ENCODE data around the gene CCL21. TPM values are rescaled to one million over a fixed set of nuclear protein-coding genes. Genes with fewer than 3 reads are reported as not detected.

Gene CCL21
- total and polyA plus RNA-seq, 2 of the 8 experiments (the other 6 are each of a cell fraction or from before 2014, with no cell fraction given) = not detected

DNA sequence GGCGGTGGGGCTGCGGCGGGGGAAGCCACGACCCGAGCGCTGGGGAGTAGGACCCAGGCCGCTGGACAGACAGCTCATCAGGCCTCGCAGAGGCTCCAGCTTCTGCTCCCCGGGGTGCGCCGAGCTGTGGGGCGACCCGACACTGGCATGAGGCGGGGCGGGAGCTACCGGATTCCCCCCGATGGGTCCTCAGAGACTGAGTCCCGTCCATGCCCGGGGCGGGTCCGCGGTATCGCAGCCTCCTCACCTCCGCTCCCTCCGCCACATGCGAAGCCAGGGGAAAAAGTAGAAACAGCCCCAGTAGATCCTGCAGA is 44.9 kb downstream of the CCL21 start (continued):
- no peak for TF ChIP-seq RNF2 (IDR thresholded peaks at IDR 0.05; ENCODE audit: borderline replicate concordance, low read depth, low read length, missing control alignments, poor library complexity, severe bottlenecking)
- TF ChIP-seq CBX5 (IDR thresholded peaks at IDR 0.05; ENCODE audit: low read depth, low read length) = no peak
- 0 out of 2 replicates have a peak, but pooled peaks have one; percentile 29 for TF ChIP-seq SP1 (IDR thresholded peaks at IDR 0.05; ENCODE audit: low read depth, low read length)
- TF ChIP-seq HDAC2 (IDR thresholded peaks at IDR 0.05; ENCODE audit: borderline replicate concordance in 1 of 2, low read depth in 2 of 2, low read length in 2 of 2) = no peak
- TF ChIP-seq SRF (IDR thresholded peaks at IDR 0.05; ENCODE audit: low read depth, low read length) = no peak
- peak; percentile 78; the same call in 1 of the 2 replicates for TF ChIP-seq CHD2 (IDR thresholded peaks at IDR 0.05; ENCODE audit: low read length)
- no peak for TF ChIP-seq TAF1 (IDR thresholded peaks at IDR 0.05; ENCODE audit: low read depth, low read length)
- TF ChIP-seq KDM4A (IDR thresholded peaks at IDR 0.05; ENCODE audit: low read depth, low read length, severe bottlenecking) = peak; percentile 64
- TF ChIP-seq CBX8 (IDR thresholded peaks at IDR 0.05; ENCODE audit: borderline replicate concordance, low read depth, low read length) = no peak

Data from H1 (cell line).